Endothelial cell of umbilical vein (primary cell): ENCODE measurements around the gene TUB. TPM values are rescaled to one million over a fixed set of nuclear protein-coding genes. Genes with fewer than 3 reads are reported as not detected.

Experiments used
- BruUV-seq: library from RNA; stranded (reverse); fragments of 400-500 nt; replicated peaks from 2 replicates; lab custom pipeline; 2021; lab: Mats Ljungman, UMichigan
- CTCF ChIA-PET: fragments of 300-600, 350-600 bp; sonication (Branson Sonifier 250); formaldehyde crosslinking; loops from one replicate; lab custom pipeline; 2021; ENCODE audit warnings: antibody characterized with exemption, inconsistent platforms; lab: Charles Lee
- POLR2A ChIA-PET: fragments of 300-600, 350-600 bp; sonication (Branson Sonifier 250); formaldehyde crosslinking; loops from one replicate; lab custom pipeline; 2021; ENCODE audit warnings: antibody characterized with exemption, inconsistent platforms; lab: Charles Lee
- DNase-seq: peaks from one replicate; pipeline ENCODE4 v3.0.0-alpha.2; 2011; ENCODE audit warnings: low read depth, low spot score
- FAIRE-seq: peaks from 2 replicates; lab custom pipeline; 2011; peaks lifted over from hg19 to GRCh38; lab: Jason Lieb, UNC
- H2AFZ ChIP-seq: 2 replicates; pipeline ENCODE4 v1.6.0; 2012; ENCODE audit warnings: low read depth, low read length, control low read depth, inconsistent platforms
- H3K27ac ChIP-seq: 2 replicates; pipeline ENCODE4 v1.5.1; 2011; ENCODE audit warnings: low read depth, mild to moderate bottlenecking, control low read depth, low read length, moderate library complexity; ENCODE audit not compliant: insufficient read depth
- H3K27me3 ChIP-seq, 2 experiments: 2 replicates each; pipeline versions ENCODE4 v1.6.0 to v1.6.1; 2011; ENCODE audit warnings: low read length in 2 of 2, mixed read lengths in 1 of 2; ENCODE audit not compliant: control insufficient read depth in 2 of 2, insufficient read depth in 2 of 2
- H3K36me3 ChIP-seq, 2 experiments: 2 replicates in 1 of 2; 3 replicates in 1 of 2; pipeline ENCODE4 v1.5.1; 2011; ENCODE audit warnings: low read length in 2 of 2, mild to moderate bottlenecking in 1 of 2, moderate library complexity in 1 of 2; ENCODE audit not compliant: control insufficient read depth in 2 of 2, insufficient read depth in 2 of 2; ENCODE audit errors: extremely low read depth in 1 of 2
- H3K4me1 ChIP-seq: 3 replicates; pipeline ENCODE4 v1.5.1; 2011; ENCODE audit warnings: mild to moderate bottlenecking, low read length; ENCODE audit not compliant: control insufficient read depth, insufficient read depth; ENCODE audit errors: extremely low read depth
- H3K4me2 ChIP-seq: 2 replicates; pipeline ENCODE4 v1.6.1; 2011; ENCODE audit warnings: low read length, control low read depth, mixed read lengths; ENCODE audit not compliant: insufficient read depth
- H3K4me3 ChIP-seq, 3 experiments: fragments of 200-600 bp in 1 of 3; sonication (generic), shearing (Covaris generic) in 1 of 3; replicated peaks in 1 of 3; 2 replicates each; pipeline ENCODE4 v1.5.1; 2011 to 2016; ENCODE audit warnings: control low read depth in 3 of 3, low read length in 3 of 3, mild to moderate bottlenecking in 2 of 3, inconsistent platforms in 1 of 3, low read depth in 1 of 3, moderate library complexity in 1 of 3; ENCODE audit not compliant: insufficient read depth in 1 of 3
- H3K79me2 ChIP-seq: 2 replicates; pipeline ENCODE4 v1.6.0; 2012; ENCODE audit warnings: low read length, inconsistent platforms; ENCODE audit not compliant: control insufficient read depth, insufficient read depth
- H3K9ac ChIP-seq: replicated peaks from 2 replicates; pipeline ENCODE3; 2011; ENCODE audit warnings: low read length, control low read depth; ENCODE audit not compliant: insufficient read depth; ENCODE audit errors: extremely low read depth
- H3K9me1 ChIP-seq: replicated peaks from 3 replicates; pipeline ENCODE4 v1.6.0; 2011; ENCODE audit warnings: mild to moderate bottlenecking, low read length; ENCODE audit not compliant: control insufficient read depth, insufficient read depth; ENCODE audit errors: extremely low read depth
- H3K9me3 ChIP-seq: replicated peaks from 2 replicates; pipeline ENCODE4 v1.5.1; 2012; ENCODE audit warnings: low read length, inconsistent platforms; ENCODE audit not compliant: control insufficient read depth, insufficient read depth
- H4K20me1 ChIP-seq: replicated peaks from 2 replicates; pipeline ENCODE3; 2011; ENCODE audit warnings: mild to moderate bottlenecking, low read length; ENCODE audit not compliant: control insufficient read depth, insufficient read depth; ENCODE audit errors: extremely low read depth
- EZH2 ChIP-seq: IDR thresholded peaks from 2 replicates; pipeline ENCODE4 v1.6.1; 2012; ENCODE audit warnings: borderline replicate concordance, low read depth, mild to moderate bottlenecking, moderate library complexity, low read length, inconsistent platforms; ENCODE audit not compliant: severe bottlenecking
- FOS ChIP-seq: IDR thresholded peaks from 2 replicates; pipeline ENCODE4 v1.6.1; 2011; ENCODE audit warnings: mild to moderate bottlenecking, low read length, moderate library complexity, borderline replicate concordance; ENCODE audit not compliant: insufficient read depth
- GATA2 ChIP-seq: IDR thresholded peaks from 2 replicates; pipeline ENCODE4 v1.7.0; 2011; ENCODE audit warnings: low read depth, mild to moderate bottlenecking, moderate library complexity, mixed read lengths, low read length; ENCODE audit not compliant: insufficient read length, insufficient read depth
- JUN ChIP-seq: IDR thresholded peaks from 2 replicates; pipeline ENCODE4 v1.6.1; 2011; ENCODE audit warnings: borderline replicate concordance, low read depth; ENCODE audit not compliant: insufficient read length, insufficient read depth
- MYC ChIP-seq: IDR thresholded peaks from one replicate; pipeline ENCODE4 v1.6.1; 2011; ENCODE audit warnings: mild to moderate bottlenecking, low read depth, low read length
- POLR2A ChIP-seq: IDR thresholded peaks from 2 replicates; pipeline ENCODE4 v1.6.1; 2012; ENCODE audit warnings: low read depth, mild to moderate bottlenecking, control low read depth, low read length
- POLR2AphosphoS5 ChIP-seq: IDR thresholded peaks from 2 replicates; pipeline ENCODE4 v1.6.1; 2012; ENCODE audit warnings: low read depth, mild to moderate bottlenecking, control low read depth, low read length, moderate library complexity; ENCODE audit not compliant: insufficient read depth
- dilution Hi-C: fragments of 300-500 bp; cut with MboI; formaldehyde crosslinking; loops from one replicate; pipeline ENCODE4 v1.15.0; 2019; ENCODE audit warnings: low sequenced_read_pairs; ENCODE audit not compliant: extremely low pct_ligation_motif_present
- intact Hi-C: fragments of 100-400 bp; cut with micrococcal nuclease; formaldehyde crosslinking; loops from one replicate; pipeline ENCODE4 v1.10.0; 2022
- polyA plus RNA-seq, 4 experiments: library from polyadenylated mRNA; depleted of rRNA in 3 of 4; stranded (reverse) in 3 of 4; unstranded in 1 of 4; fragments of >200 nt; gene quantifications; 2 replicates each; pipeline versions ENCODE4 v1.2.1 to v1.2.3, GENCODE V29; 2011 to 2012; ENCODE audit warnings: missing spikeins in 1 of 4
- total RNA-seq: library from RNA; stranded (reverse); gene quantifications from 2 replicates; pipeline ENCODE4 v1.2.3, GENCODE V29; 2021
- TF ChIP-seq, protein P1 (sequence below): IDR thresholded peaks from 2 replicates; pipeline ENCODE4 v1.6.1; 2011; ENCODE audit not compliant: insufficient read depth, insufficient read length
- TF ChIP-seq, protein P2 (sequence below), 2 donors: IDR thresholded peaks; 1 replicate in 1 of 2; 2 replicates in 1 of 2; pipeline ENCODE4 v1.5.1; 2011; ENCODE audit warnings: low read length in 2 of 2, mild to moderate bottlenecking in 2 of 2, moderate library complexity in 2 of 2, control low read depth in 1 of 2, inconsistent platforms in 1 of 2, low read depth in 1 of 2; ENCODE audit not compliant: insufficient read depth in 1 of 2; ENCODE audit errors: extremely low read depth in 1 of 2

Gene TUB
- total and polyA plus RNA-seq, 2 donors (not counting 3 experiments of a cell fraction or from before 2014, with no cell fraction given) = 2.3 to 3.9 TPM

GRCh38 chr11:8036986-8037385 is 44.0 kb upstream of the TUB start:
- Histone ChIP-seq H3K9me1 (no peaks in the 10 kb centered on the region), H3K4me2 (no peak overlapping the region), H3K27ac (no peak overlapping the region), H3K9me3 (no peaks in the 10 kb centered on the region), H3K9ac (no peak overlapping the region), H3K4me1 (no peaks in the 10 kb centered on the region), H3K36me3 (no peaks in the 10 kb centered on the region), H4K20me1 (no peaks in the 10 kb centered on the region), H3K4me3 (no peak overlapping the region), H3K79me2 (no peaks in the 10 kb centered on the region), H2AFZ (no peak overlapping the region), H3K27me3 (no peaks in the 10 kb centered on the region)
- CTCF ChIA-PET = interaction anchor here (12.3 kb wide), 1 partner anchor 59 kb away, joined by 528 read pairs; no protein-coding TSS in a partner anchor
- DNase-seq (no peak), FAIRE-seq (no peak)
- POLR2A ChIA-PET = no interaction called here
- BruUV-seq = no TSS peak
- TF ChIP-seq, protein P1, sequence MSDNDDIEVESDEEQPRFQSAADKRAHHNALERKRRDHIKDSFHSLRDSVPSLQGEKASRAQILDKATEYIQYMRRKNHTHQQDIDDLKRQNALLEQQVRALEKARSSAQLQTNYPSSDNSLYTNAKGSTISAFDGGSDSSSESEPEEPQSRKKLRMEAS = no peak
- TF ChIP-seq EZH2 = no peak
- no peak for TF ChIP-seq POLR2AphosphoS5
- TF ChIP-seq MYC = no peak
- TF ChIP-seq GATA2 = no peak
- TF ChIP-seq, protein P2, sequence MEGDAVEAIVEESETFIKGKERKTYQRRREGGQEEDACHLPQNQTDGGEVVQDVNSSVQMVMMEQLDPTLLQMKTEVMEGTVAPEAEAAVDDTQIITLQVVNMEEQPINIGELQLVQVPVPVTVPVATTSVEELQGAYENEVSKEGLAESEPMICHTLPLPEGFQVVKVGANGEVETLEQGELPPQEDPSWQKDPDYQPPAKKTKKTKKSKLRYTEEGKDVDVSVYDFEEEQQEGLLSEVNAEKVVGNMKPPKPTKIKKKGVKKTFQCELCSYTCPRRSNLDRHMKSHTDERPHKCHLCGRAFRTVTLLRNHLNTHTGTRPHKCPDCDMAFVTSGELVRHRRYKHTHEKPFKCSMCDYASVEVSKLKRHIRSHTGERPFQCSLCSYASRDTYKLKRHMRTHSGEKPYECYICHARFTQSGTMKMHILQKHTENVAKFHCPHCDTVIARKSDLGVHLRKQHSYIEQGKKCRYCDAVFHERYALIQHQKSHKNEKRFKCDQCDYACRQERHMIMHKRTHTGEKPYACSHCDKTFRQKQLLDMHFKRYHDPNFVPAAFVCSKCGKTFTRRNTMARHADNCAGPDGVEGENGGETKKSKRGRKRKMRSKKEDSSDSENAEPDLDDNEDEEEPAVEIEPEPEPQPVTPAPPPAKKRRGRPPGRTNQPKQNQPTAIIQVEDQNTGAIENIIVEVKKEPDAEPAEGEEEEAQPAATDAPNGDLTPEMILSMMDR (IDR thresholded peaks at IDR 0.05; ENCODE audit: extremely low read depth in 1 of 2, insufficient read depth in 1 of 2, low read depth in 1 of 2, low read length in 2 of 2) = no peak
- TF ChIP-seq POLR2A = no peak
- no peak for TF ChIP-seq FOS
- TF ChIP-seq JUN = no peak
- intact Hi-C loops (no loop called here), dilution Hi-C loops (no loop called here)
